Measurements from ENCODE around the gene TTLL3.

TTLL3 gene

GRCh38 chr3:9841015-9841414 lies 31.0 kb downstream of the TTLL3 start:
- no peak for TF ChIP-seq ISL1 (CRISPR knock-in tag; IDR thresholded peaks at IDR 0.05)
- no peak for TF ChIP-seq TSHZ2 (CRISPR knock-in tag; IDR thresholded peaks at IDR 0.05)
- TF ChIP-seq PATZ1 (CRISPR knock-in tag; IDR thresholded peaks at IDR 0.05; ENCODE audit: borderline replicate concordance), result no peak
- no peak for TF ChIP-seq SNAI2 (CRISPR knock-in tag; IDR thresholded peaks at IDR 0.05)
- no peak for TF ChIP-seq POU6F1 (CRISPR knock-in tag; IDR thresholded peaks at IDR 0.05; ENCODE audit: borderline replicate concordance, low read depth)
- TF ChIP-seq ESRRG (CRISPR knock-in tag; IDR thresholded peaks at IDR 0.05), result no peak
- no peak for TF ChIP-seq CSDC2 (CRISPR knock-in tag; IDR thresholded peaks at IDR 0.05)
- no peak for ATAC-seq

- TF ChIP-seq POU6F1 (CRISPR knock-in tag; IDR thresholded peaks at IDR 0.05; ENCODE audit: borderline replicate concordance, low read depth) (no peak), ZNF565 (CRISPR knock-in tag; conservative IDR thresholded peaks at IDR 0.05; ENCODE audit: low read depth) (no peak), SNAI2 (CRISPR knock-in tag; IDR thresholded peaks at IDR 0.05) (no peak), ZFP3 (CRISPR knock-in tag; IDR thresholded peaks at IDR 0.05) (no peak), TSHZ2 (CRISPR knock-in tag; IDR thresholded peaks at IDR 0.05) (no peak), PPARA (CRISPR knock-in tag; IDR thresholded peaks at IDR 0.05; ENCODE audit: borderline replicate concordance) (no peak), CREB5 (CRISPR knock-in tag; IDR thresholded peaks at IDR 0.05; ENCODE audit: low read depth) (no peak)
- ATAC-seq, result peak; percentile 98
Measured at GRCh38 chr3:9843715-9844438, 33.8 kb downstream of the TTLL3 start, which contains the start of gene RPUSD3. Gene RPUSD3 (minus strand): TSS chr3:9844008. CDS start chr3:9843990, 18 bp downstream.

- ATAC-seq, result no peak
- no peak for TF ChIP-seq TSHZ2 (CRISPR knock-in tag; IDR thresholded peaks at IDR 0.05)
- TF ChIP-seq CSDC2 (CRISPR knock-in tag; IDR thresholded peaks at IDR 0.05), result no peak
- TF ChIP-seq RARB (CRISPR knock-in tag; IDR thresholded peaks at IDR 0.05), result no peak
- no peak for TF ChIP-seq ZFP3 (CRISPR knock-in tag; IDR thresholded peaks at IDR 0.05)
- no peak for TF ChIP-seq PATZ1 (CRISPR knock-in tag; IDR thresholded peaks at IDR 0.05; ENCODE audit: borderline replicate concordance)
- TF ChIP-seq SNAI2 (CRISPR knock-in tag; IDR thresholded peaks at IDR 0.05), result no peak
- no peak for TF ChIP-seq TOX (CRISPR knock-in tag; IDR thresholded peaks at IDR 0.05; ENCODE audit: borderline replicate concordance)
- no peak for TF ChIP-seq ZNF8 (CRISPR knock-in tag; IDR thresholded peaks at IDR 0.05)
- TF ChIP-seq ZFP30 (CRISPR knock-in tag; IDR thresholded peaks at IDR 0.05), result no peak
- no peak for TF ChIP-seq ARNTL (CRISPR knock-in tag; IDR thresholded peaks at IDR 0.05; ENCODE audit: borderline replicate concordance, low read depth)
- TF ChIP-seq PPARA (CRISPR knock-in tag; IDR thresholded peaks at IDR 0.05; ENCODE audit: borderline replicate concordance), result no peak
- no peak for TF ChIP-seq TCF4 (CRISPR knock-in tag; IDR thresholded peaks at IDR 0.05; ENCODE audit: borderline replicate concordance)
- TF ChIP-seq GLIS3 (CRISPR knock-in tag; IDR thresholded peaks at IDR 0.05), result no peak
Measured at GRCh38 chr3:9846231-9846630, 36.2 kb downstream of the TTLL3 start.
